ENCODE results near the gene ZNF439.
"Not testable (repeated sequence)": the region's sequence is repeated elsewhere in the genome, so short reads cannot be mapped to it uniquely, and the experiment has no call there.

ZNF439 gene

DNA sequence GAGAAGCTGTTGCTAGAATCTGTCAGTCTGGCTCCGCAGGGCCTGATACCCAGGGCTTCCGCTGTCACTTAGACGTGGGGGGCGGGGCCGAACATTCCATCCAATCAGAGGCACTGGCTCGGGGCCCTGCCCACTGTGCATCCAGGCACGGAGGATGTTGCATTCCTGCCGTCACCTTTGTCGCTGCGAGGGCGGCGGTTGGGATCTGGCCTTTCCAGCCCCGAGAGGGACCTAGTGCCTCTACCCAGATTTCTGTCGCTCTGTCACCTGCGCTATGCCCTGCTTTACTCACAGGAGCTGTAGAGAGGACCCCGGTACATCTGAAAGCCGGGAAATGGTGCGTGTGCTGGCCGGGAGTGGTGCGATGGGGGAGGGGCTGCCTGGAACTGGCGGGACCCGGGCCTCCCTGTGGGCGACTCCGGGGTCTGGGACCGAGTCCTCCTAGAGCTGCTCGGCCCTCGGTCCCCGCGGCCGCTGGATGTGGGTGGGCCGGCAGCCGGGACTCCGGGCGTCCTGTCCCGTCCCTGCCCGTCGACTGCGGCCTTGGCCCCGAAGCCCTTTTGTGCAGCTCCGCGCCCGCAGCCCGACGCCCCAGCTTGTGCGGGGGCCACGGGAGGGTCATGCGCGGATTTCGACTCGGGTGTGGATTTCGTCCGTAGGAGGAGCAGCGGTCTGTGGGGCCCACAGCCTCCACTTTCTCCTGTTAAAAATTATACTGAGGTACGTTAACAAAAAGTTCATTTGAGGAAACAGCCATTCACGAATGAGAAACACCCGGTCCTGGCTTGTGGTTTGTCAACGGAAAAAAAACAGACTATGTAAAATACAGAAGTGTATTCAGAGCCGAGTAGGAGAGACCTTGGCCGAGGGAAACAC, at the start of gene ZNF439:
TSS of gene ZNF439 (plus strand) at position 133 of the 876 bp plus-strand sequence. CDS start at position 275, 142 bp downstream.
- DNase-seq (ENCODE audit: low read depth), result peak; percentile 65

GRCh38 chr19:11806354-11807098, 42.0 kb upstream of the ZNF439 start:
- DNase-seq (ENCODE audit: low read depth), result no peak

DNA sequence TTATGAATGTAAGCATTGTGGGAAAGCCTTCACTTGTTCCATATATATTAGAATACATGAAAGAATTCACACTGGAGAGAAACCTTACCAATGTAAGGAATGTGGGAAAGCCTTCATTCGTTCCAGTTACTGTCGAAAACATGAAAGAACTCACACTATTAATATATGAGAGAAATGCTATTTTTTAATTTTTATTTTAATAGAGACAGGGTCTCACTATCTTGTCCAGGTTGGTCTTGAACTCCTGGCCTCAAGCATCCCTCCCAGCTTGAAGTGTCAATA, 41.5 kb upstream of the ZNF439 start:
- DNase-seq (ENCODE audit: low read depth), result no peak

- no peak for DNase-seq (ENCODE audit: low read depth)
These were observed 34.9 kb upstream of the ZNF439 start for GRCh38 chr19:11813703-11814028.

DNA sequence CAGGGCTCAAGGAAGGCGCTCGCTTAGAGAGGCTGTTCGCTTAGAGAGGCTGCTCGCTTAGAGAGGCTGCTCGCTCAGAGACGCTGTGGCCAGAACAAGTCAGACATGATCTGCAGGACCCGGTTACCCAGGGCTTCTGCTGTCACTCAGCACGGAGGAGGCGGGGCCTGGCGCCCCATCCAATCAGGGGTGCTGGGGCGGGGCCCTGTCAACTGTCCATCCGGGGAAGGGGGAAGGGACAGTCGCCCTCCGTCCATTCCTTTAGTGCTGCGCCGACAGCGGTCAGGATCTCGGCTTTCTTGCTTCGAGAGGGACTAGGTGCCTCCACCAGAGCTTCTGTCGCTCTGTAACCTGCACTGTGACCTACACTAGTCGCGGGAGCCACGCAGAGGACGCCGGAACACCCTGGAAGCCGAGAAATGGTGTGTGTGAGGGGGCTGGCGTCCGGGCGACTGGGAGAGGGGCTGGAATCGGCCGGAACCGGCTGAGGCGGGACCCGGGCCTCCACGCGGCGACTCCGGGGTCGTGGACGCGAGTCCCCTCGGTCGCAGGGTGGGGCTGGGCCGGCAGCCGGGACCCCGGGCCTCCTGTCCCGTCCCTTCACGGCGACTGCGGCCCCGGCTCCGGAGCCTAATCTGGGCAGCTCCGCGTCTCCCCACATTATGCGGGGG, 34.4 kb upstream of the ZNF439 start, which contains the start of gene ZNF440:
TSS of gene ZNF440 (plus strand) at position 245 of the 671 bp plus-strand sequence. CDS start at position 420, 175 bp downstream.
- peak; percentile 74 for DNase-seq (ENCODE audit: low read depth)

- no peak for DNase-seq (ENCODE audit: low read depth)
These were observed 33.9 kb upstream of the ZNF439 start for GRCh38 chr19:11814700-11815035.

DNA sequence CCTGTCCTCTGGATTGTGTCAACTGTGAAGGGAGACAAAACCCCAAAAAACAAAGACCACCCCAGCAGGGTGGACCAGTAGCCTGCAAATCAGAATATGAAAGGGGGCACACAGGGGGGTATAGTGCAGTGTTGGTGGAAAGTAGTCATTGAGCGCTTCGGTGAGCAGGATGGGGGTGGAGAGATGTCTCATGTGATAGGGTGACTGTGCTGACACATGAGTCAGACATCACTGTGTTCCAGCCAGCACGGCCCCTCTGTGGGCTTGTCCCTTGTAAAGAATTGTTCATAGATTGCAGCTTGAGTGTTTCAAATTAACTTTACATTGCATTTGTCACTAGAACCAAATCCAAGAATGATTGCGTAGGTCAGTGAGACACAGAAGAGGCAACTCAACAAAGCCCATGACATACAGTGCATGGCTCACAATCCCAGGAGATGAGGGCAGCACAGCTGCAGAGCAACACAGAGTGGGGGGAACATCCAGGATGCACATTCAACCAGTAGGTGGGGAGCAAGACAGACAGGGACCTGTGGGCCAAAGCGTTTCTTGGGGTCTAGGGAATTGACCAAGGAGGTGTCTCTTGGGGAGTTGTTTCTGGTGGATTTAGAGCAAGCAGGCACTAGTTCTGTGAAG, 26.9 kb upstream of the ZNF439 start:
- no peak for DNase-seq (ENCODE audit: low read depth)

DNA sequence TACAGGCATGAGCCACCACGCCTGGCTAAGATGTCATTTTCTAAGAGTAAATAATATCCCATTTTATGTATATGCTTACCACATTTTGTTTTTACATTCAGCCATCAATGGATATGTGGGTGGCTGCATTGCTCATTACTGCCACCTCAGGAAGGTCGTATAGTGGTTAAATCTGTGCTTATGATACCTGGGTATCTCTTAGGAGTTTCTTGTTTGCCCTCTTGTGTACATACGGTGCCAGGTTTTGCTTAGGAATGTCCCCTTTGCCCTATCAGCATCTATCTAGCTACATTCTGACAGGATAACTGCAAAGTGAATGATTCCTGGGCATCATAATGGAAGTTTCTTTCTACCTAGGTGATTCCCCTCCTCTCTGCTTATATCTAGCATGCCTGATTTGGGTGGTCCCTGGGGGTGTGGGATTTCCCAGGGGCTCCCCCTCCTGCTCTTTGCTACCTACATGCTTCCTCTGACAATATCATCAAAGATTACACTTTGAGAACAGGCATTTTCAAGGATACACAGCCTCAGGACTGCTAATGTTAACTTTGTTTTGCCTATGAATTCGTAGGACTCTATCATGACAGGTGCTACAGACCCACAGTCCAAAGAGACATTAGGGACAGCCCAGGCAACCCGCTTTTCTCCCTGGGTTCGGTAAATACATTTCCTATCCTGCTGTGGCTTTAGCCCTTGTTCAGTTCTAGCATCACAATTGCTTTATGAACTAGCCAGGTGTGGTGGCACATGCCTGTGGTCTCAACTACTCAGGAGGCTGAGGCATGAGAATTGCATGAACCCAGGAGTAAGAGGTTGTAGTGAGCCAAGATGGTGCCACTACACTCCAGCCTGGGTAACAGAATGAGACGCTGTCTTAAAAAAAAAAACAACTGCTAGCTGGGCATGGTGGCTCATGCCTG, 19.3 kb upstream of the ZNF439 start:
- not testable (repeated sequence) for DNase-seq (ENCODE audit: low read depth)

DNA sequence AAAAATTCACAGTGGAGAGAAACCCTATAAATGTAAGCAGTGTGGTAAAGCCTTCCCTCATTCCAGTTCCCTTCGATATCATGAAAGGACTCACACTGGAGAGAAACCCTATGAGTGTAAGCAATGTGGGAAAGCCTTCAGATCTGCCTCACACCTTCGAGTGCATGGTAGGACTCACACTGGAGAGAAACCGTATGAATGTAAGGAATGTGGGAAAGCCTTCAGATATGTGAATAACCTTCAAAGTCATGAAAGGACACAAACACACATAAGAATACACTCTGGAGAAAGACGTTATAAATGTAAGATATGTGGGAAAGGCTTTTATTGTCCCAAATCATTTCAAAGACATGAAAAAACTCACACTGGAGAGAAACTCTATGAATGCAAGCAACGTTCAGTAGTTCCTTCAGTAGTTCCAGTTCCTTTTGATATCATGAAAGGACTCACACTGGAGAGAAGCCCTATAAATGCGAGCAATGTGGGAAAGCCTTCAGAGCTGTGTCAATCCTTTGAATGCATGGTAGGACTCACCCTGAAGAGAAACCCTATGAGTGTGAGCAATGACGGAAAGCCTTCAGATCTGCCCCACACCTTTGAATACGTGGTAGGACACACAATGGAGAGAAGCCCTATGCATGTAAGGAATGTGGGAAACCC, 16.1 kb upstream of the ZNF439 start:
- no peak for DNase-seq (ENCODE audit: low read depth)

- no peak for DNase-seq (ENCODE audit: low read depth)
These were observed 15.0 kb upstream of the ZNF439 start for GRCh38 chr19:11833541-11833940.

GRCh38 chr19:11835626-11836066, 12.9 kb upstream of the ZNF439 start:
- not testable (repeated sequence) for DNase-seq (ENCODE audit: low read depth)

DNA sequence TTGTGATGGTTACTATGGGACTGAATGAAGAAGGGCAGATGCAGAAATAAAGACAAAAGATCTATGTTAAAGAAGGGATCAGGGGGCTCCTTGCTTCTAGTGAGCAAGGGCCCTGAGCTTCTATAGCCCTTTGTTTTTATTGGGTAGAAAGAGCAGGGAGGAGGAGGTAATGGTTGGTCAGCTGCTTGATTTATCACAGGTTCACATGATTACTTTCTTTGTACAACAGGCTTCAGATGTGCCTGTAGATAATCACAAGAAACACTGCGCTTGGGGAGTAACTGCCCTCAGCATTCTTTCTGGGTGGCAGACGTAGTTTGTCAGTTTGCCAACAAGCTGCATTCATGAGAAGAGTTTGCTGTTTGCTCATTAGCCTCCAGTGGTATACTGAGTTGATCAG, 4.8 kb upstream of the ZNF439 start:
- no peak for DNase-seq (ENCODE audit: low read depth)

DNA sequence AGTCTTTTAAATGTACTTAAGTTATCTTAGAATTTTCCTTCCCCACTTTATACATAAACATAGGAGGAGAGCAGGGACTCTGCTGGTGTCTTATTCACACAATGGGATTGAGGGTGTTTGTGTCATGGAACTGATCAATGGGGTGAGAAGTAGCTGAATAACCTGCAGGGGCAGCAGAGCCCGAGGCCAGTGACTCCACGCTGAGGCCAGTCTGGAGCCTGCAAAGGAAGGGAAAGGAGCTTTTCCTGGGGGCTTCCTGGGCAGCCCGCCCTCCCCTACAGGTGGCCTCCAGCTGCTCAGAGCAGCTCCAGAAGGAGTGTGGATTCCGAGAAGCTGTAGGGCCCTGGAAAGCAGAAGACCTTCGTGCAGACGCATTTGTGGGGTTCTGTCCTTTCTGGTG, 911 bp upstream of the ZNF439 start:
- DNase-seq (ENCODE audit: low read depth), result not testable (repeated sequence)

DNA sequence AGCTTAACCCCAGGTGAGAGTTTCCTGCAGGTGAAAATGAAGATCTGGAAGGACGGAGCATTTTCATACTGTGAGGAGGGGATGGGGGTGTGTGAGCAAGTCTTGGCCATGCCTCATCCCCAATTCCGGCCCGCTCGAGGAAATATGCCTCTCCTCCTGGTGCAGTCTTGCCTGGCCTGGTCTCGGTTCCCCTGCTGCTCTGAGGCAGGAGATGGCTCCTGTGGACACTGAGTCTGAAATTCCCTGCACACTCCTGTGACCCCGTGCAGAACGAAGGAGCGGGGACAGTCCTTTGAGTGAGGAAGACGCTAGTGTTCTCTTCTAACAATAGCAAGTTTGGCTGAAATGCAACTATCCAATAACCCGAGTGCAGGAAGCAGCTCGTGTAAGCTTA, 329 bp upstream of the ZNF439 start:
- no peak for DNase-seq (ENCODE audit: low read depth)

GRCh38 chr19:11850289-11850688, 1.8 kb downstream of the ZNF439 start:
- DNase-seq (ENCODE audit: low read depth), result not testable (repeated sequence)

DNA sequence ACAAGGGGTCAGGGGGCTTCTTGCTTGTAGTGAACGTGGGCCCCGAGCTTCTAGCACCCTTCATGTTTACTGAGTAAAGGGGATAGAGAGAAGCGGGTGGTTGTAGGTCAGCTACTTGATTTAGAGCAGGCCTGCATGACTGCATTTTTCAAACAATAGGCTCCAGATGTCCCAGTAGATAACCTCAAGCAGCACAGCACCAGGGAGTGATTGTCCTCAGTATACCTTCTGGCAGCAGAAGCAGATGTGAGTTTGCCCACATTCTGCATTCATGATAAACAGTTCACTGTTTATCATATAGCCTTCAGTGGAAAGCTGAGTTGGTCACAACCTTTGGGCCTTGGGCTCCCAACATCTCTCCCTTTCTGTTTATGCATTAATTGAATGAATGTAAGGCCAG, 4.8 kb downstream of the ZNF439 start:
- DNase-seq (ENCODE audit: low read depth), result no peak

DNA sequence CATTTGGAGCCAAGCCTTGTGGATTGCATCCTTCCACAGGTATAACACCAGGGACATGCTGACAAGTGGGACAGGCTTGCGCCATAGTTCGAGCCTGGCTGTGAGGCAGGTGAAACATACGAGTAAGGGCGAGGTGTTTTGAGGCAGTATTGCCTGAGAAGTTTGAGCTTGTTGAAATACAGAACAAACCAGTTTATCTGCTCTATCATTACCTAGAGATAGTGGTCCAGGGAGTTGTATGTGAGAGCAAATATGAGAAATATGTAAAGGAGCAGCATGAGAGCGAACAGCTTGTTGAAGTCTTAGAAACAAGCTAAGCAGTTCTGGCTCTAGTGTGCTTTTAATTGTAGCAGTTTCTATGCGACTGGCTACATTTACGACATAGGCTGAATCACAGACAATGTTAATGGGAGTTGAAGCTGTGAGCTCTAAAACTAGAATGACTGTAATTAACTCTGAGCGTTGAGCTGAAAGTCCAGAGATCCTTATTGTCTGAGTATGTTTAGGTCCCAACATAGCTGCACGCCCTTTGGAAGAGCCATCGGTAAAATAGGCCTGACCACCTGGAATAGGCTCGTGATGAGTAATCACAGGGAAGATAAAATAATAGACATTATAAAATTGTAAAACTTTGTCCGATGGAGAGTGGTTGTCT, 8.2 kb downstream of the ZNF439 start:
- DNase-seq (ENCODE audit: low read depth), result no peak

- DNase-seq (ENCODE audit: low read depth), result no peak
These were observed 12.2 kb downstream of the ZNF439 start for GRCh38 chr19:11860721-11861120.

DNA sequence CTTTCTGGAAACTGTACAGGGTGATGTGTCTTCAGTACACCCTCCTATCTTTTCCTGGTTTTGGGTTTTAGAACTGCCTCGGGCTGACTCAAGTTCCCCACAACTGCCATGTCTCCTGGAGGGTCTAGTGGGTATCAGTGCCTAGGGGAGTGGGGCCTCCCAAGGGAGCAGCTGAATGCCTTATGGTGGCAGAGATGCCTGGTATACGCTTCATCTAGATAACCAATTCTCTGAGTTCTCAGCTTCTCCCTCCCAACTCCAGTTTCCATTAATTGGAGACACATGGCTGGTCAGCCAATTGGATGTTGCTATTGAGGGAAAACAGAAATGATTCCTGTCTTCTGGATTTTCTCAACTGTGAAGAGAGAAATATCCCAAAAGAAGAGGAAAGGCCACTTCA, 12.8 kb downstream of the ZNF439 start:
- no peak for DNase-seq (ENCODE audit: low read depth)

DNA sequence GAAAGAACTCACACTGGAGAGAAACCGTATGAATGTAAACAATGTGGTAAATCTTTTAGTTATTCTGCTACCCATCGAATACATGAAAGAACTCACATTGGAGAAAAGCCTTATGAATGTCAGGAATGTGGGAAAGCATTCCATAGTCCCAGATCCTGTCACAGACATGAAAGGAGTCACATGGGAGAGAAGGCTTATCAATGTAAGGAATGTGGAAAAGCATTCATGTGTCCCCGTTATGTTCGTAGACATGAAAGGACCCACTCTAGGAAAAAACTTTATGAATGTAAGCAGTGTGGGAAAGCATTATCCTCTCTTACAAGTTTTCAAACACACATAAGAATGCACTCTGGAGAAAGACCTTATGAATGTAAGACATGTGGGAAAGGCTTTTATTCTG, 19.2 kb downstream of the ZNF439 start:
- DNase-seq (ENCODE audit: low read depth), result not testable (repeated sequence)

Measured in stimulated activated CD8-positive, alpha-beta memory T cell treated with anti-CD3 and anti-CD28 coated beads, Interleukin-15, amount 100 ng/mL, for 24 hours (primary cell).